DND-41 (cell line): ENCODE data around the gene MRPL3.

Experiments used
- EZH2 ChIP-seq: IDR thresholded peaks from 3 replicates; pipeline ENCODE4 v1.6.1; 2012; ENCODE audit warnings: borderline replicate concordance, low read depth, mild to moderate bottlenecking, moderate library complexity, low read length, inconsistent platforms; ENCODE audit not compliant: severe bottlenecking
- TF ChIP-seq, protein P1 (sequence below): IDR thresholded peaks from 2 replicates; pipeline ENCODE4 v1.5.1; 2012; ENCODE audit warnings: borderline replicate concordance, low read length, moderate library complexity, mild to moderate bottlenecking; ENCODE audit not compliant: poor library complexity, severe bottlenecking; ENCODE audit errors: extremely low read depth

DNA sequence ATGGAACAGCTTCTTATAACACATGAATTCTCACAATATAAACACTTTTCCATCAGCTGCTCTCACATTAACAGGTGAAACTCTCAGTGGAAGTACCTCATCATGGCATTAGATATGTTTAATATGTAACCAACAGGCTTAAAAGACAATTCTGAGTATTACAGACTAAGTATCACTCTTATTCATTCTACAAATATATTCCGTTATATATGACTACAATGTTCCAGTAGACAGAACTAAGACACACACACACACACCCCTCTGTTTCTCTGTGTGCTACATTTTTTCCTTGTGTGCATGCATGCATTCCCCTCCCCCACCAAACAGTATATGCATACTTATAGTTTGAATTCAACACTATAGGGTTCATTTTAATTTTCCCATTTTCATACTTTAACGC lies 32.4 kb downstream of the MRPL3 start:
- TF ChIP-seq, protein P1, sequence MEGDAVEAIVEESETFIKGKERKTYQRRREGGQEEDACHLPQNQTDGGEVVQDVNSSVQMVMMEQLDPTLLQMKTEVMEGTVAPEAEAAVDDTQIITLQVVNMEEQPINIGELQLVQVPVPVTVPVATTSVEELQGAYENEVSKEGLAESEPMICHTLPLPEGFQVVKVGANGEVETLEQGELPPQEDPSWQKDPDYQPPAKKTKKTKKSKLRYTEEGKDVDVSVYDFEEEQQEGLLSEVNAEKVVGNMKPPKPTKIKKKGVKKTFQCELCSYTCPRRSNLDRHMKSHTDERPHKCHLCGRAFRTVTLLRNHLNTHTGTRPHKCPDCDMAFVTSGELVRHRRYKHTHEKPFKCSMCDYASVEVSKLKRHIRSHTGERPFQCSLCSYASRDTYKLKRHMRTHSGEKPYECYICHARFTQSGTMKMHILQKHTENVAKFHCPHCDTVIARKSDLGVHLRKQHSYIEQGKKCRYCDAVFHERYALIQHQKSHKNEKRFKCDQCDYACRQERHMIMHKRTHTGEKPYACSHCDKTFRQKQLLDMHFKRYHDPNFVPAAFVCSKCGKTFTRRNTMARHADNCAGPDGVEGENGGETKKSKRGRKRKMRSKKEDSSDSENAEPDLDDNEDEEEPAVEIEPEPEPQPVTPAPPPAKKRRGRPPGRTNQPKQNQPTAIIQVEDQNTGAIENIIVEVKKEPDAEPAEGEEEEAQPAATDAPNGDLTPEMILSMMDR = no peak
- no peak for TF ChIP-seq EZH2
